Measurements from ENCODE around the gene GMNN. TPM values are rescaled to one million over a fixed set of nuclear protein-coding genes. Genes with fewer than 3 reads are reported as not detected.

Gene GMNN
- total RNA-seq, 1 experiment from 2014 or later = 22.4 TPM

DNA sequence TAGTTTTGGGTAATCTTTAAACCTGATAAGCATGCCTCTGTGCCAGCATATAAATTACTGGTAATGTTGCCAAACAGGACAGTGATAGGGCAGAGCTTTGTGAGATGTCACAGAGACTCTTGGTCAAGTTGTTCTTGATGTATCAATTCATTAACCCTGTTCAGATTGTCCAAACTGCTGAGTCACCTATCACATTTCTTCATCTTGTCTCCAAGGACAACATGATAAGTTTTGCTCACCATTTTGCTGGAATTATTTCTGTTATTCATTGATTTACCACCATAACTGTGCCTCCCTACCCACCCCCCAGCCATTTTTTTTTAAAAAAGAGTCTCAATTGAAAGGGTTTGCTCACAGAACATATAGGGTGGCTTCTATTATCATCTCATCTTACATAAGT, 19.5 kb upstream of the GMNN start:
- TF ChIP-seq, protein P1, sequence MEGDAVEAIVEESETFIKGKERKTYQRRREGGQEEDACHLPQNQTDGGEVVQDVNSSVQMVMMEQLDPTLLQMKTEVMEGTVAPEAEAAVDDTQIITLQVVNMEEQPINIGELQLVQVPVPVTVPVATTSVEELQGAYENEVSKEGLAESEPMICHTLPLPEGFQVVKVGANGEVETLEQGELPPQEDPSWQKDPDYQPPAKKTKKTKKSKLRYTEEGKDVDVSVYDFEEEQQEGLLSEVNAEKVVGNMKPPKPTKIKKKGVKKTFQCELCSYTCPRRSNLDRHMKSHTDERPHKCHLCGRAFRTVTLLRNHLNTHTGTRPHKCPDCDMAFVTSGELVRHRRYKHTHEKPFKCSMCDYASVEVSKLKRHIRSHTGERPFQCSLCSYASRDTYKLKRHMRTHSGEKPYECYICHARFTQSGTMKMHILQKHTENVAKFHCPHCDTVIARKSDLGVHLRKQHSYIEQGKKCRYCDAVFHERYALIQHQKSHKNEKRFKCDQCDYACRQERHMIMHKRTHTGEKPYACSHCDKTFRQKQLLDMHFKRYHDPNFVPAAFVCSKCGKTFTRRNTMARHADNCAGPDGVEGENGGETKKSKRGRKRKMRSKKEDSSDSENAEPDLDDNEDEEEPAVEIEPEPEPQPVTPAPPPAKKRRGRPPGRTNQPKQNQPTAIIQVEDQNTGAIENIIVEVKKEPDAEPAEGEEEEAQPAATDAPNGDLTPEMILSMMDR (IDR thresholded peaks at IDR 0.05; ENCODE audit: unreplicated experiment) = no peak
- no TSS peak for BruUV-seq (replicated peaks)
- H3K9me3 Mint-ChIP-seq (ENCODE audit: unreplicated experiment) = no peaks in the 10 kb centered on the region
- intact Hi-C loops (cut with micrococcal nuclease) = no loop called here
- H3K4me3 Mint-ChIP-seq (ENCODE audit: unreplicated experiment) = no peak overlapping the region
- CTCF ChIA-PET = interaction anchor here (1.2 to 1.3 kb wide), 2 partner anchors 12 to 173 kb away, joined by 3 to 4 read pairs; no protein-coding TSS in a partner anchor
- no peaks in the 10 kb centered on the region for H3K27me3 Mint-ChIP-seq (ENCODE audit: insufficient read depth, unreplicated experiment)
- H3K27ac Mint-ChIP-seq (ENCODE audit: low read depth, unreplicated experiment) = no peak overlapping the region
- POLR2A ChIA-PET = interaction anchor here (0.8 kb wide), 1 partner anchor 174 kb away, joined by 3 read pairs; no protein-coding TSS in a partner anchor
- DNase-seq (ENCODE audit: unreplicated experiment) = no peak
- no peaks in the 10 kb centered on the region for H3K36me3 Mint-ChIP-seq (ENCODE audit: insufficient read depth, unreplicated experiment)
- H3K4me1 Mint-ChIP-seq (ENCODE audit: insufficient read depth, unreplicated experiment) = no peaks in the 10 kb centered on the region

DNA sequence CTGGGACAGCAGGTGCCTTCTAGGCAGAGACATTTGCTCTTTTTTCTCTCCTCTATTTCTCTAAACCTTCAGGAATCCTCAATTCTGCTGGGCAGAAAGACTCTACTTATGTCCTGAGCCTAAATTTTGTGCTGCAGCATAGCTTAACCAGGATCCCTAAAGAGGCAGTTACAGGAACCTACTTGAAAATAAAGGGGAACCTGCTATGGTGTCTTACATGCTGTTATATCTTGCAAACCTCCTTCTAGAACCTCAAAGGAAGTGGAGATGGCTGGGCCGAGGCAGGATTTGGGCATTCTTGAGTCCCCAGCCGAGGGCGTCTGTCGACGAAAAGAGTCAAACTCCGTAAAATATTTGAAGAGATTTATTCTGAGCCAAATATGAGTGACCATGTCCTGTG, 17.1 kb upstream of the GMNN start:
- CTCF ChIA-PET = interaction anchor here (2.7 kb wide), 1 partner anchor 14 kb away, joined by 7 read pairs; no protein-coding TSS in a partner anchor
- no peaks in the 10 kb centered on the region for H3K9me3 Mint-ChIP-seq (ENCODE audit: unreplicated experiment)
- H3K4me1 Mint-ChIP-seq (ENCODE audit: insufficient read depth, unreplicated experiment) = no peaks in the 10 kb centered on the region
- DNase-seq (ENCODE audit: unreplicated experiment) = no peak
- TF ChIP-seq, protein P1 (IDR thresholded peaks at IDR 0.05; ENCODE audit: unreplicated experiment) = no peak
- intact Hi-C loops (cut with micrococcal nuclease) = no loop called here
- H3K4me3 Mint-ChIP-seq (ENCODE audit: unreplicated experiment) = no peak overlapping the region
- no peaks in the 10 kb centered on the region for H3K36me3 Mint-ChIP-seq (ENCODE audit: insufficient read depth, unreplicated experiment)
- H3K27me3 Mint-ChIP-seq (ENCODE audit: insufficient read depth, unreplicated experiment) = no peaks in the 10 kb centered on the region
- no TSS peak for BruUV-seq (replicated peaks)
- no peak overlapping the region for H3K27ac Mint-ChIP-seq (ENCODE audit: low read depth, unreplicated experiment)
- POLR2A ChIA-PET = interaction anchor here (1.2 kb wide), 1 partner anchor 56 kb away, joined by 3 read pairs; no protein-coding TSS in a partner anchor

DNA sequence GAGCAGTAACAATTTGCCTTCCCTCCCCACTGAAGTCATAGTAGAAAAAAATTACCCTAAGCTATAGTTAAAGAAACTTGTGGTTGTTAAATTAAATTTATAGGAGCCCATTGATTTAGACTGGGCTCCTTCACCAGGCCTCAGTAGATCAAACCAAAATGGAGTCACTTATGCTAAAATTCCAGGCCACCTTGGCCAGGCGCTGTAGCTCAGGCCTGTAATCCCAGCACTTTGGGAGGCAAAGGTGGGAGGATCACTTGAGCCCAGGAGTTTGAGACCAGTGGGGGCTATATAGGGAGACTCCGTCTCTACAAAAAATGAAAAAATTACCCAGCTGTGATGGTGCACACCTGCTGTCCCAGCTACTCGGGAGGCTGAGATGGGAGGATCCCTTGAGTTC, 15.0 kb upstream of the GMNN start:
- no TSS peak for BruUV-seq (replicated peaks)
- Mint-ChIP-seq H3K4me3 (ENCODE audit: unreplicated experiment) (no peak overlapping the region), H3K4me1 (ENCODE audit: insufficient read depth, unreplicated experiment) (peaks cover 11% of the 10 kb centered on the region), H3K9me3 (ENCODE audit: unreplicated experiment) (no peaks in the 10 kb centered on the region), H3K27ac (ENCODE audit: low read depth, unreplicated experiment) (no peak overlapping the region), H3K36me3 (ENCODE audit: insufficient read depth, unreplicated experiment) (no peaks in the 10 kb centered on the region), H3K27me3 (ENCODE audit: insufficient read depth, unreplicated experiment) (no peaks in the 10 kb centered on the region)
- intact Hi-C loops (cut with micrococcal nuclease) = no loop called here
- ChIA-PET POLR2A (interaction anchor here (0.6 kb wide), 1 partner anchor 112 kb away, joined by 3 read pairs; no protein-coding TSS in a partner anchor), CTCF (interaction anchor here (0.6 to 2.7 kb wide), 4 partner anchors 17 to 695 kb away, joined by 3 to 7 read pairs (median 4); no protein-coding TSS in a partner anchor)
- no peak for DNase-seq (ENCODE audit: unreplicated experiment)
- TF ChIP-seq, protein P1 (IDR thresholded peaks at IDR 0.05; ENCODE audit: unreplicated experiment) = no peak

DNA sequence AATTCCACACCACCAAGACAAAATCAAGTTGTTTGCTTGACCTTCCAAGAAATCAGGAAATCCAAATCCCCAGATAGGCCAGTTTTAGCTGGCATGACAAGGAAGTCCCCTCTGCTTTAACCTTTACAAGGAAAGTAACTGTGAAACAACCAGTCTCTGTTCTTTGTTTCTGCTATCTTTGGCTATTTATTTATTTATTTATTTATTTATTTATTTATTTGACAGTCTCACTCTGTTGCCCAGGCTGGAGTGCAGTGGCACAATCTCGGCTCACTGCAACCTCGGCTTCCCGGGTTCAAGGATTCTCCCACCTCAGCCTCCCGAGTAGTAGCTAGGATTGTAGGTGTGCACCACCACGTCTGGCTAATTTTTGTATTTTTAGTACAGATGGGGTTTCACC, 14.5 kb upstream of the GMNN start:
- Mint-ChIP-seq H3K9me3 (ENCODE audit: unreplicated experiment) (no peaks in the 10 kb centered on the region), H3K36me3 (ENCODE audit: insufficient read depth, unreplicated experiment) (no peaks in the 10 kb centered on the region), H3K27ac (ENCODE audit: low read depth, unreplicated experiment) (no peak overlapping the region), H3K4me3 (ENCODE audit: unreplicated experiment) (no peak overlapping the region), H3K4me1 (ENCODE audit: insufficient read depth, unreplicated experiment) (peaks cover 11% of the 10 kb centered on the region), H3K27me3 (ENCODE audit: insufficient read depth, unreplicated experiment) (no peaks in the 10 kb centered on the region)
- intact Hi-C loops (cut with micrococcal nuclease) = no loop called here
- no TSS peak for BruUV-seq (replicated peaks)
- POLR2A ChIA-PET = no interaction called here
- DNase-seq (ENCODE audit: unreplicated experiment) = no peak
- TF ChIP-seq, protein P1 (IDR thresholded peaks at IDR 0.05; ENCODE audit: unreplicated experiment) = no peak
- CTCF ChIA-PET = interaction anchor here (1.5 to 2.7 kb wide), 2 partner anchors 17 to 180 kb away, joined by 5 to 7 read pairs; no protein-coding TSS in a partner anchor

All from MCF 10A (cell line).